Activated CD4-positive, alpha-beta T cell treated with anti-CD3 and anti-CD28 coated beads for 1 hour (primary cell): ENCODE data around the gene FBXW12.

ENCODE experiments used
- DNase-seq: peaks from one replicate; pipeline ENCODE4 v3.0.0-alpha.2; 2020

FBXW12 gene

DNA sequence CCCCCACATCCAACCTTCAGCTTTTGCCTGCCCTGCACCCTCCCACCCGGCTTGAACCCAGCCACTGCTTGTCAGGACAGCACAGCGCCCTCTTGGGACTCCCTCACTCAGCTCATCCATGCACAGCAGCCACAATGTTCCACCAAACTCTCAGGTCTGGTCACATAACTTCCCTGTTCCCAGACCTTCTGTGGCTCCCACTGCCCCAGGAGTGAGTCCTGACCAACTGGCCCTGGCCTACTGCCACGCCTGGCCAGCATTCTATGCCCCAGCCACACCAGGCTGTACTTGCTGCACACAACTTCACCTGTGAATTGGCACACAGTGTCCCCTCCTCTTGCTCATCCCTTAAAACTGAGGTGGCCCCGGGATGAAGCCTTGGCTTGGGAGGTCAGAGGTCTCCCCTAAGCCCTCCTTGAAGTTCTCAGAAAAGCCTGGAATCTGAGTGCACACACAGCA, 36.8 kb downstream of the FBXW12 start:
- DNase-seq, result peak; percentile 5

DNA sequence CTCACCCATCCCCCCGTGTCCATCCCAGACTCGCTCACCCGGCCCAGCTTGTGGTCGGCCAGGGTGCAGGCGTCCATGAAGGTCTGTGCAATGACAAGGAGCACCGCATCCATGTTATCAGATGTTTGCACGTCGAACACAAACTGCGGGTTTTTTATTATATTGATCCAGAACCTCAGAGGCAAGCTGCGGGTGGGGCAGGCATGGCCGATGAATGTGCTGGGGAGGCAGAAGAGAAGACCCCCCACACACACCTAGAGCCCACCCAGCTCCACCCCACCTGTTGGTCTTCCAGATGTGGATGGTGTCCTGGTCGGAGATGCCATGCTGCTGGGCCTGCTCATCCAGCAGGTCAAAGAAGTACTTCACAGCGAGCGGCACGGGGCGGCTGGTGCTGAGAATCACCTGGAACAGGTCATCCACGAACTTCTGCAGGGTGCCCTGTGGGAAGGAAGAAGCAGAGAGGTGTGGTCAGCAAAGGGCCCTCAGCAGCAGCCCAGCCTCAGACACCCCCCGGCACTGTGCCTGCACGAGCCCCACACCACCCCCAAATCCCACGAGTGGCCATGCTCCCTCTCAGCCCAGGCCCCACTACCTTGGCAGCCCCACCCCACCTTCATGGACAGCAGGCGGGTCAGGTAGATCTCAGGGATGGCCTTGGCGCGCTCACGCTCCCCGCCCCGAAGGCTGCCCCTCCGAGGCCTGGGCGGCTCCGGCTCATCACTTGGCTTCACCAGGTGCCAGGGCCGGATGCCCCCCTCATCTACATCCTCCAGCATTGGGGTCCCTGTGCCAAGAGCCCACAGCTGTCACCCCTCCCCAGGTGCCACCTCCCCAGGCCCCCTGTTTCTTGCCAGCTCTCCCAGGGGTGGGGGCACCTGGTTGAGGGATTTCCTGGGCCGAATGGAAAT, 37.5 kb downstream of the FBXW12 start:
- no peak for DNase-seq

DNA sequence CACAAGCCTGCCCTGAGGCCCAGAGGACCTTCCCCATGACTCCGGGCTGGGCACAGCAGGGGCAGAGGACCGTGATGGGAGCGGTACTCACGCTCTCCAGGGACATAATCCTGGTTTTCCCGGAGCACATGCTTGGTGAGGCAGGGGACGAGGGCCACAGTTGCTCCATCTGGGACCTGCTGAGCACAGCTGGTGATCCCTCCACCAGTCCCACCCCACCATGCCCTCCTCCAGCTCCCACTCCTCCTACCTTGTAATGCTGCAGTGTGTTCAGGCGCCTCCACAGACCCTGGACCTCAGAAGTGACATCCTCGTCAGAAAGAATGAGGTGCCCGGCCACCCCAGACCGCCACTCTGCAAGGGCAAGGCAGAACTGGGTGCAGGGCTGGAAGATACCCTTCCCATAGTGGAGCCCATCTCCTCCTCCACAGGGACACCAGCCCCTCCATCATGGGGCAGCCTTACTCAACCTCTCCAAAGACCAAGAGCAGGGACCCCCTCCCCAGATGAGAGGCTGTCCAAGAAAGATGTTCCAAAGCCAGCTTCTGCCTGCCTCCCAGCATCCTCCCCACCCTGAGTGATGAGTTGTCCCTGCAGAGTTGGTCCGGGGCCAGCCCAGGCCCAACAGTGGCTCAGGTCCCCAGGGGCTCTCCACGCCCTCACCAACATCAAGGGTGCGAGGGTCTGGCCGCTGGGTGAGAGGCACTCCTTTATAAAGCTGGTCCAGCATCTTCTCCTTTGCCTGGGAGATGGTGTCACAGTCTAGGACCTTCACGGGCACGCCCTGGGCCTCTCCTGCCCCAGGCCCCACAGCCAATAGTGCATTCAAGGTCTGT, 38.4 kb downstream of the FBXW12 start:
- DNase-seq, result no peak

DNA sequence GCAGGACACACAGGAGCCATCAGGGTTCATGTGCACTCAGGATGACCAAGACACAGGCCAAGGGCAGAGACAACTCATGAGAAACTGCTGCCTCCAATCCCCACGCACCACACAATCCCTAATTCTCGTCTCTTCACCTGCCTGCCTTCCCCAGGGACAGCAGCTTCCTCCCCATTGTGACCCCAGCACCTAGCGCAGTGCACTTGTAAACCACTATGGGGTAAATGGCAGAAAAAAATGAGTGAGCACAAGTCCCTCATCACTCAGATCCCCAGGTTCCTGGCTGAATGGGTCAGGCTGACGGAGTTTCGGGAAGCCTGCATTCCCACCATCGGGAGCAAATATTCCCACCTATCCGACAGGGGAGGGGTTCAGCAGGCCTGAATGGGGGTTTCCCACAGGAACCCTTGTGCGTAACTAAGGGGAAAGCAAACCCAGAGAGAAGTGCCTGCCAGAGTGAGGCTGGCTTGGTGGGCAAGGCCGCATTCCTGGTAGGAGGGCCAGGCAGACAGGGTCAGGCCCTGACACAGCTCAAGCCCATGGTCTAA, 39.1 kb downstream of the FBXW12 start:
- DNase-seq, result no peak

DNA sequence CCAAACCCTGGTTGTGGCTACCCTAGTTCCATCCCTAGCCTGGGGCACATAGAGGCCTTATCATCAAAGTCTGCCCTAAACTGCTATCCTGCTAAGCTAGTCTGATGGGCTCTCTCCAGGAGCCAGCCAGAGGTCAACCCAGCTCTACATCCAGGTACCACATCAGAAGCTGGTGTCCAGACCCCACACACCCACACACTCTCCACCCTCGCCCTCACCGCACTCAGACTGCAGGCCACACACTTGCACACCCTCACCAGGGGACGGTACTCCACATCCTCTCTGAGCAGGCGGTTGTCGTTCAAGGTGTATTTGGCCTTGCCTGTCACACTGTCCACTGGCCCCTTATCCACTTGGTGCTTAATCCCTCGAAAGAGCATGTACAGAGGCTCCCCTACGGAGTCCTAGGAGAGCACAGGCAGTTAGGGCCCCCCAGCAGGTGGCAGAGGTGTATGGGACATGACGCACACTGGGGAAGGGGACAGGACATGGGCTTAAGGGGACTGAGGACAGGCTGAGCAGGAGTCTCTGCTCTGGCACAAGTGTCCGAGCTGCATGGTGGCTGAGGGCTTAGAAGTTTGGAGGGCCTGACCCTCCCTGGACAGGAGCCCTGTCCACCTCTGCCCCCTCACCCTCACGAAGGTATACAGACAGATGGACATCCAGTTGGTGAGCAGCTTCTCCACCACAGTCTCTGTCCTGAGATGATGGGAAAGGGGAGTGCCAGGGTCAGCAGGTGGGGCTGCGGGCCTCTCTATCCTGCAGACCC, 39.8 kb downstream of the FBXW12 start:
- no peak for DNase-seq

DNA sequence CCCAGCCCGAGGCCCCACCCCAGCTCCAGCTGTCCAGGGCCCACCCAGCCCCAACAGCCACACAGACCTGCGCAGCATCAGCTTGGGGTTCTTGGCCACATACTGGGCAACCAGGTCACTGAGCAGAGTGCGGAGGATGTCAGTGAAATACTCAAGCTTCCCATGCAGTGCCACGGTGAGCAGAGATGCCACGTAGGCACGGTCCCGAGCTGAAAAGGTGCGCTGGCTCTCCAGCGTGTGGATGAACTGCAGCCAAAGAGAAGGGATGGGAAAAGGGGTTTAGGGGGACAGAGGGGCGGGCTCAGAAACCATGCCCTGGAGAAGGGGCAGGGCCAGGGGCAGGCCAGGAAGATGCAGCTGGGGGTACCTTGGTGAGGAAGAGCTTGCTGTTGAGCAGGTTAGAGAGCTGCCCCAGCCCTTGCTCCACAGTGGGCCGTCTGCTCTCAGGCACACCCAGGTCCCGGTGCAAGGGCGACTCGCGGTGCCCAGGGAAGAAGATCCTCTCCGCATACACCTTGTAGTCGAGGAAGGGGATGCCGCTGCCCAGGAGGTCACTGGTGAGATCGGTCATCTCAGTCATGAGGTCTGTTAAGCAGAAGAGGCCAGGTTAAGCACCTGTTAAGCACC, 40.5 kb downstream of the FBXW12 start:
- no peak for DNase-seq

DNA sequence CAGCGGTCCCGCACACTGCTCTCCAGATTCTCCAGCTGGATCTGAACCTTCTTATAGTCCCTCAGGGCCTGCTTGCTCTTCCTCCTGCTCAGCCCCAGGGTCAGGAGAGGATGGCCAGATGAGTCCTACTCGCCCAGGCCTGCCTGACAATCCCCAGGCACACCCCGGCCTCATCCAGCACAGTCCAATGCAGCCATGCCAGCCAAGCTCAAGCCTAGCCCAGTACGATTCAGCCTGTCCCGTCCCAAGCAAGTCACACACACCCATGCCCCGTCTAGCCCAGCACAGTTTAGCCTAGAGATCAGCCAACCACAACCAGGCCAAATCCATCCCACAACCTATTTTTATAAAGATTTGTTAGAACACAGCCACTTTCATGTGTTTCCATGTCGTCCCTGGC, 41.1 kb downstream of the FBXW12 start:
- DNase-seq, result no peak

DNA sequence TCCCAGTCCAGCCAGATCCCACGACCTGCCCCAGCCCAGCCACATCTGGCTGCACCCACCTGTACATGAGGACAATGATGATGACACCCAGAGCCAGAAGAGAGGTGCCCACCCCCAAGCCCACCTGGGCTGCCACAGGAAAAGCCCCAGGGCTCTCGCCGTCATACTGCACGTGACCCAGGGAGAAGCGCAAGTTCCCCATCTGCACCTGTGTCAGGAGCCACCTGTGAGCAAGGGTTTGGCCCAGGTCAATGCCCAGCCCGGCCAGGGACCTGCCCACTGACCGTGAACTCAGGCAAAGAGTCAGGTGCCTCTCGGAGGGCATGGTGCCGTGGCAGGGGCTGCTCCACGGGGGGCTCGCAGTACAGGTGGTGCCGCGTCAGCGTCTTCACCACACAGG, 41.6 kb downstream of the FBXW12 start:
- DNase-seq, result no peak

DNA sequence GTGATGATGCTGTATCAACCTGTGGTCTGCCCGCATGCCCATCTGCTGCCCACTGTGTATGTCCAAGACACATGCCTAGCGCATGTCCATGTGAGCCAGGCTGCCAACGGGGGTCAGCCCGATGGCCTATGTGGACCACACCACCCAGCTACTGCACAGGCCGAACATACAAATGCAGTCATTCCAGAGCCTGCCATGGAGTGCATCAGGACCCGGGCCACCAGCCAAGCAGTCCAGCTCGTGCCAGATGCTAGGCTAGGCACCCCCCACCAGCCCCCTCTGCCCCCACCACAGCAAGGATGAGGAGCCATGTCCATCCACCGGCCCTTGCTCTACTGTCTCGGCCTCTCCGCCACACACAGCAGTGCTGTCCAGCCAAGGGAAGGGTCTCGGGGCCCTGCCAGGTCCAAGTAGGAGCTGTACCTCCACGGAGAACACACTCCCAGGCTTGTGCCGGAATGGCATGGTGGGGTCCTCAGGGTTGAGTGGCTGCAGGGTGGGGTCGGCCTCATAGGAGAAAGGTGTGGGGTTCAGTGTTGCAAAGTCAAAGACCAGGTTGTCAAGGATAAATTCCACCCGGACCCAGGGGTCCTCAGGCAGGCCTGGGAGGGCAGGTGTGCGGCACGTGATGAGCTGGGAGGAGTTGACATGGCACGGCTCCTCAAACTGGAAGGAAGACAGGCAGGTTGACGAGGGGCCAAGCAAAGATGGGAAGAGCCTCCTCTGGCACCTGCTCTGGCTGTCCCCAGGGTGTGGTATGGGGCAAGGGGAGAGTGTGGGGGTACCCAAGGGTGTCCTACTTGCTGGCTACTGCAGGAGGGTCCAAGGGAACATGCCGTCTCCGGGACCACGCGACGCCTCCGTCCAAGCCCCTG, 42.6 kb downstream of the FBXW12 start:
- DNase-seq, result no peak

DNA sequence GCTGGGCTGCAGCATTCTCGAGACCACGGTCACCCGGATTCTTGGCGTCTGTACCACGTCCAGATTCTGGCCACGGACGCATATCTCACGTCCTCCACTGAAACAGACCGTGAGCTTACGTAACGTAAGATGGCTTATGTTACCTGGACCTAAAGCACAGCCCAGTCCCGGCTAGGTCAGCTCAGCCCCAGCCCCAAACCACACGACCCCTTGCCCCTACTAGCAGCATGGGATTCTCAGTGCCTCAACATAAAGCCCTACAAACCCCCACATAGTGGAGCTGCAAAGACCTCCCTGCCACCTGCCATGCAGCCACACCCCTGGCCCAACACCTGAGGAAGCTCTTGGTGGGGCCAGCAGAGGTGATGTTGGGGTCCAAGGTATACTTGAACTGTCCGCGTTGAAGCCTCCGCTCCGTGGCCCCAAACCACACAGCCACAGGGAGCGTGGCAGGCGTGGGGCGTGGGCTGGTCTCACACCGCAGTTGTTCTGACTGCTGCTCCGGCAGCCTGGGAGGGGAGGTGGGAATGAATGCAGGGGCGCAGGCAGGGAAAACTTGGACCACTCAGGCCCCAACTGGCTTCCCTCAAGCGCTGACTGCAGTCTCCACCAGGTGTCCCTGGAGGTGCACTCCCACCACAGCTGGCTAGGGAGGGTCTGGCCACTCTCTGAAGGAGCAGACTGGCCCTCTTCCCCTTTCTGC, 43.4 kb downstream of the FBXW12 start:
- DNase-seq, result no peak

DNA sequence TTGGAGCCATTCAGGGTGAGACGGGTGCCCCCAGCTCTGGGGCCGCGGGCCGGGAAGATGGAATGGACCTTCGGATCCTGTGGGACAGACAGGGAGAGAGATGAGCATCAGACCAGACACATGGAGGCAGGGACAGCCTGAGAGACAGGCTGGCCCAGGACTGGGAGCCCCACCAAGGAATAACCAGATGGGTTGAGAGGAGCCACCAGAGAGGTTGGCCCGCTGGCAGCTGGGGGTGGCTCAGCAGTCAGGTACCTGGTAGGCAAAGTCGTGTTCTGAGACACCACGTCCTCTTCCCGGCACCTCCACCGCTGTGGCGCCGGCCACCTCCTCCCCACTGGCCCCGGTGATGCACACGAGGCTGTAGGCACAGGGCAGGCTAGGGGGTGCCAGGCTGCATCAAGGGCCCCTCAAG, 44.1 kb downstream of the FBXW12 start:
- no peak for DNase-seq

DNA sequence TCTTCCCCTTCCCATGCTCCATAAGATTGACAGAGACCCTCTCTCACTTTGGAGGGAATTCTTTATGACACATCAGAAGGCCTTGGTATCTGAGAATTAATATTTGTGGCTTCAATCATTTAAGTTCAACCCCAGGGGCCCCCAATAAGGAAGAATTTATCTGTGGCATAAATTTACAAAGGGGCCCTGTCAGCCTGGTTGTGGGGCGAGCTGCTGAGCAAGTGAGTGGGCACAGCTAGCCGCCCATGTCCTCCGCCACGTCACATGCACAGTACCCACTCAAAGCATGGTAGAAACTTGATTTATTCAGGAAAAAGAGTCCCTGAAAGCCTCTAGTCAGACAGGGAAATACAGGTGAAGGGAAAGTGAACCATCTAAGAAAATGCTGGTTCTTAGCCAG, 44.5 kb downstream of the FBXW12 start:
- no peak for DNase-seq

DNA sequence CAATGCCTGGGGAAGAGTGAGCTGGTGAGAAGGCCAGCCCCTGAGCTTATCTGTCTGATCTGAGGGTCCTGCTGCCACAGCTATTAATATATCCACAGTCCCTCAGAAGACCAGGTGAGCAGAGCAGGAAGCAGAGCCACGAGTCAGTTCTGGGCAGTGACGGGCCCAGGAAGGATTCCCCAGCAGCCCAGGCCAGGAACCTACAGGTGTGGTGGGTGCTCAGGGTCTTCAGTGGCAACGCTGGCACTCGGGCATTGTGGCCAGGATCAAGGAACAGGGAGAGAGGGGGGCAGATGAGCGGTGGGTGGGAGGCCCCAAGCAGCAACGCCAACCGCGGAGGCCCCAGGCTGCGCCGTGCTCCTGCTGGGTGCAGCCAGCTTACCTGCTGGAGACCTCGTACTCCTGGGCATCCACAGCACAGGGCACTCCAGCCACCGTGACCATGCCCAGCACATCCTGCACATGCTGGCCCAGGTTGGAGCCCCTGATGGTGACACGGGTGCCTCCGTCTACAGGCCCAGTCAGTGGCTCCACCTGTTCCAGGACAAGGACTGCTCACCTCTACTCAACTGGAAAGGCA, 45.6 kb downstream of the FBXW12 start:
- no peak for DNase-seq

DNA sequence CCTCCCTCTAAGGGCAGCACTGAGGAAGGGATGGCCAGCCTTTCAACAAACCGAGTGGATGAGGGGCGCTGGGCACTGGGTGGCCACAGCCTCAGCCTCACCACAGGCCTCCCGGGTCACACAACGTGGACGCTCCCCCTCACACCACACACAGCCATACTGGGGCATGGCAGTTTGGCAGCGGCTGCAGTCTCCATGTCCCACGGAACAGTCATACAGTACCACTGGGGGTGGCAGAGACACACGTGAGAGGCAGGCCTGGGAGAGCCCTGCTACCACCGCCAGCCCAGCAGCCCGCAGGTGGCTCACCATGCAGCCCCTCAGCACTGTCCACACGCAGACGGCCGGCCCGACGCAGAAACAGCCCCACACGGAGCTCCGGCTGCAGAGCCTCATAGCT, 46.1 kb downstream of the FBXW12 start:
- no peak for DNase-seq

DNA sequence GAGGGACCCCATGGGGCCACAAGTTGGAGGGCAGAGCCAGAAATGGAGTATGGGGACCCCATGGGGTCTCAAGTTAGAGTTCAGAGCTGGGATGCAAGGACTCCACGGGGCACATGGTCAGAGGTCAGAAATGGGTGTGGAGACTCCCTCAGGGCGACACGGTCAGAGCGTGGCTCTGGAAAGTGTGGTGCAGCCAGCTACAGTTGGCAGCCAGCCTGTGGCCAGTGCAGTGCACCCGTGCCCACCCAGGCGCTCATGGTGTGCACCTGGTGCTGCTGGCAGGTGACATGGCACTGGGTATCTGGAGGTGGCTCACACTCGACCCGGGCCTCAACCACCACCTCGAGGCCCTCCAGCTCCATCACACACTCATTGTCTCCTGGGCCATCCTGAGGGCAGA, 46.6 kb downstream of the FBXW12 start:
- DNase-seq, result no peak

DNA sequence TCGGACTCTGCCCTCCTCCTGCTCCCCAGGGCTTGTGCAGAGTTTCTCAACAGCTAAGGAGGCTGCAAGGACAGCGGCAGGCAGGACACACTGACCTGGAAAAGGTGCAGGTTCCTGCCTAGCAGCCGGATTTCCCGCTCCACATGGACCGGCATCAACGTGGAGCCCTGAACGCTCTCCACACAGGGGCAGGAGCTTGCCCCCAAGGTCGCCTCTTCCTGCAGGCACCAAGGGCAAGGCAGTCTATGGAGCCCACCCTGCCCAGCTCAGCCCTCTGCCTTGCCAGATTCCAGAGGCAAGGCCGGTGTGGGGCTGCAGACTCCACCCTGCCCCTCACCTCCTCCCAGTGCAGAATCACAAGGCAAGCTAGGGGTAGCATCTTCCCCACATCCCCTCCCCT, 47.1 kb downstream of the FBXW12 start:
- no peak for DNase-seq

DNA sequence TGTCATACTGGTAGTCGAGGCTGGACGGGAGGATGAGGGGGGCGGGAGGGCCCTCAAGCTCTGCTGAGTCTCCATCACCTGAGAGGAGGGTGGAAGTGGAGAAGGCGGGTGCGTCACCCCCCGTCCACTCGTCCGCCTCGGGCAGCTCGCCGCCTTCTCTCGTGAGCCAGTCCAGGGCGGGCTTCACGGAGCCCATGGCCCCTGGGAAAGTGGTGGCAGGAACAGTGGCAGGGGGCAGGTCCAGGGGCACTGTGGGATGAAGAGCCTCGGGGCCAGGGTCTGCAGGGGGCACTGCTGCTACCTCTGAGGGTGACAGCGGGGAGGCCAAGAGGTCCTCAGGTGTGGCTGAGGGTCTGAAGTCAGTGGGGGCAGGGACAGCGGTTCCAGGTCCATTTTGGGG, 47.6 kb downstream of the FBXW12 start:
- DNase-seq, result no peak

DNA sequence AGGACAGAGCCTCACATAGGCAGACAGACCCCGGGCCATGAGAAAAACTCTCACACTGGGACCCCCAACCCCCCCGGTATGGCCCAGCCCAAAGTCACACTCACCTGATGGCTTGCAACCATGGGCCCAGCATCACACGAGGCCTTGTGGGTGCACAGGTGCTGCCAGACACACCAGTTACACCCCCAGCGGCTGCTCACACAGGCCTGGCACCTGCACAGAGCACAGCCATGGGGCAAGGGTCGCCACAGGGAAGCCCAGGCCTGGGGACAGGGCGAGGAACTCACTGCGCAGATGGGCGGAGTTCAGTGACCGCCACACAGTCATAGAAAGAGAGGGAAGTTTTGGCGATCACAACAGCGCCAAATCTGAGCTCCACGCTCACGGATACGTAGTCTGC, 48.5 kb downstream of the FBXW12 start:
- no peak for DNase-seq

DNA sequence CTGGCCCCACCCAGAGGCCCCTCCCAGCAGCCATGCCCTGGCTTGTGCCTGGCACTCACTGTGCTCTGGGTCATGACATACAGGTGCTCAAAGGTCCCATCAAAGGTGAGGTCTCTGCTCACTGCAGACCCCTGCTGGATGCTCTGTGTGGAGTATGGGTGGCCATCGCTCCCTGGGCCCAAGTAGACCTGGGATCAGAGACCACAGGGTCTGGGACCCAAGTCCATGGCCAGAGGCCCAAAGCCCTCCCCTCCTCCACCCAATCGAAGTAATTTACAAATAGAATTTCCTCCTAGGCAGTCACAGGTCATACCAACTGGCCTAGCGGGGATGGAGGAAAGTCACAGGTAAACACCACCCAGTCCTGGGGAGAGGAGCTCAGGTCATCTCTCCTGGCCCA, 50.3 kb downstream of the FBXW12 start:
- no peak for DNase-seq

DNA sequence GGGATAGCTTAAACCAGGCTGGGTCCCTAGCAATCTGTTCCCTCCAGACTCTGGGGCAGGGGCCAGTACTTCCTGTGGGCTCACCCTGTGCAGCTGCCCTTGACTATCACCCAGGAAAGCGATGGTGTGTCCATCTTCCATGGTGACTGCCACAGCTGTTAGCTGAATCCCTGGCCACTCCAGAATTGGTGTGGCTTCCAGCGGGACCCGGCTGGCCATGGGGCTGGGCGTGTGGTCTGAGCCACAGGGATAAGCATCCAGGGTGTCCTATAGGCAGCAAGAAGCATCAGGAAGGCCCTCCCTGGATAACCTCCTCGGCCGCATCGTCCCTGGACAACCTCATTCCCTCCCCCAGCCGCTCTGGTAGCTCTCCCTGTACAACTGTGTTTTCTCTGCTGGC, 50.7 kb downstream of the FBXW12 start:
- DNase-seq, result no peak
